Measurements from ENCODE around the gene PTCH2. TPM values are rescaled to one million over a fixed set of nuclear protein-coding genes. Genes with fewer than 3 reads are reported as not detected.

The PTCH2 gene
- total and polyA plus RNA-seq, 2 of the 13 experiments (the other 11 are each of a cell fraction or from before 2014, with no cell fraction given) = 0.60 to 1.5 TPM

DNA sequence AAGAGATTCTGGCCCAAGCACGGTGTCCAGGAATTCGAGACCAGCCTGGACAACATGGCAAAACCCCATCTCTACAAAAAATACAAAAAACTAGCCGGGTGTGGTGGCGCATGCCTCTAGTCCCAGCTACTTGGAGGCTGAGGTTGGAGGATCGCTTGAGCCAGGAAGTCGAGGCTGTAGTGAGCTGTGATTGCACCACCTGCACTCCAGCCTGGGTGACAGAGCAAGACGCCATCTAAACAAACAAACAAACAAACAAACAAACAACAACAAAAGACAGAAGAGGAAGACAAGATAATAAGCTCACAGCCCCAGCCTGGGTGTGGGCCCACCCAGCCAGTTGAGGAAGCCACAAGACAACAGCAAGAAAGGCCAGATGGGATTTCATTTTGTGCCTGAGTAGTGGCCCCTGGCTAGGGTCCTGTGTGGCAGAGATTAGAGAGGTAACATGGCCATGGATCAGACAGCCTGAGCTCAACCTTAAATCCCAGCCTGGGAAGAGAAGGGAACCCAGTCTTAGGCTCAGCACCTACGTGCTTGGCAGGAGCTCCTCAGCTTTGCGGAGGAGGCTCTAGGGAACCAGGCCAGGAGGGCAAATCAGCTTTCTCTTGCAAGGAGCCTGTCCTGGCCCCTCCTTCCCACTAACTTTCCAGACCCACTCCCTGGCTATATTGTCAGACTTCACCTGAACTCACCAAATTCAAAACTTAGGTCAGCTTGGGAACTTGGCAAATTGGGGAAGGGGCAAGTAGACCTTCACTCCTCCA is 50.1 kb downstream of the PTCH2 start:
- no peak overlapping the region for H3K4me2 ChIP-seq (ENCODE audit: low read depth, low read length)
- no peaks in the 10 kb centered on the region for H3K79me2 ChIP-seq (ENCODE audit: insufficient read depth, low read length)
- H2AFZ ChIP-seq (ENCODE audit: low read length) = no peak overlapping the region
- peak; percentile 6; the same call in 1 of the 3 replicates for ATAC-seq
- no peaks in the 10 kb centered on the region for H4K20me1 ChIP-seq (ENCODE audit: insufficient read depth, low read length)
- H3K27me3 ChIP-seq (ENCODE audit: control insufficient read depth in 1 of 2, insufficient read depth in 2 of 2, low read length in 2 of 2) = peaks cover 0 to 9% of the 10 kb centered on the region in 2 experiments; a peak in 2 of 5 replicates
- no peak overlapping the region for H3K9ac ChIP-seq (ENCODE audit: insufficient read depth, low read depth, low read length)
- no peak overlapping the region for H3K4me3 ChIP-seq (replicated peaks in 1 of 3; ENCODE audit: insufficient read depth in 1 of 3, low read depth in 2 of 3, low read length in 3 of 3)
- TF ChIP-seq FOXP1 (IDR thresholded peaks at IDR 0.05) = 0 out of 2 replicates have a peak, but pooled peaks have one; percentile 7
- no peak for TF ChIP-seq FOXP1 (CRISPR knock-in tag; IDR thresholded peaks at IDR 0.05)
- TF ChIP-seq, protein P1, sequence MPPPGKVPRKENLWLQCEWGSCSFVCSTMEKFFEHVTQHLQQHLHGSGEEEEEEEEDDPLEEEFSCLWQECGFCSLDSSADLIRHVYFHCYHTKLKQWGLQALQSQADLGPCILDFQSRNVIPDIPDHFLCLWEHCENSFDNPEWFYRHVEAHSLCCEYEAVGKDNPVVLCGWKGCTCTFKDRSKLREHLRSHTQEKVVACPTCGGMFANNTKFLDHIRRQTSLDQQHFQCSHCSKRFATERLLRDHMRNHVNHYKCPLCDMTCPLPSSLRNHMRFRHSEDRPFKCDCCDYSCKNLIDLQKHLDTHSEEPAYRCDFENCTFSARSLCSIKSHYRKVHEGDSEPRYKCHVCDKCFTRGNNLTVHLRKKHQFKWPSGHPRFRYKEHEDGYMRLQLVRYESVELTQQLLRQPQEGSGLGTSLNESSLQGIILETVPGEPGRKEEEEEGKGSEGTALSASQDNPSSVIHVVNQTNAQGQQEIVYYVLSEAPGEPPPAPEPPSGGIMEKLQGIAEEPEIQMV (CRISPR knock-in tag; IDR thresholded peaks at IDR 0.05; ENCODE audit: low read depth) = no peak
- 0 out of 2 replicates have a peak, but pooled peaks have one; percentile 0 for TF ChIP-seq MYC (CRISPR knock-in tag; IDR thresholded peaks at IDR 0.05; ENCODE audit: borderline replicate concordance)
- TF ChIP-seq, protein P2, sequence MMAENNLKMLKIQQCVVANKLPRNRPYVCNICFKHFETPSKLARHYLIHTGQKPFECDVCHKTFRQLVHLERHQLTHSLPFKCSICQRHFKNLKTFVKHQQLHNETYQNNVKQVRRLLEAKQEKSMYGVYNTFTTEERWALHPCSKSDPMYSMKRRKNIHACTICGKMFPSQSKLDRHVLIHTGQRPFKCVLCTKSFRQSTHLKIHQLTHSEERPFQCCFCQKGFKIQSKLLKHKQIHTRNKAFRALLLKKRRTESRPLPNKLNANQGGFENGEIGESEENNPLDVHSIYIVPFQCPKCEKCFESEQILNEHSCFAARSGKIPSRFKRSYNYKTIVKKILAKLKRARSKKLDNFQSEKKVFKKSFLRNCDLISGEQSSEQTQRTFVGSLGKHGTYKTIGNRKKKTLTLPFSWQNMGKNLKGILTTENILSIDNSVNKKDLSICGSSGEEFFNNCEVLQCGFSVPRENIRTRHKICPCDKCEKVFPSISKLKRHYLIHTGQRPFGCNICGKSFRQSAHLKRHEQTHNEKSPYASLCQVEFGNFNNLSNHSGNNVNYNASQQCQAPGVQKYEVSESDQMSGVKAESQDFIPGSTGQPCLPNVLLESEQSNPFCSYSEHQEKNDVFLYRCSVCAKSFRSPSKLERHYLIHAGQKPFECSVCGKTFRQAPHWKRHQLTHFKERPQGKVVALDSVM (CRISPR knock-in tag; IDR thresholded peaks at IDR 0.05) = peak; percentile 45; the same call in 1 of the 2 replicates
- TF ChIP-seq, protein P3, sequence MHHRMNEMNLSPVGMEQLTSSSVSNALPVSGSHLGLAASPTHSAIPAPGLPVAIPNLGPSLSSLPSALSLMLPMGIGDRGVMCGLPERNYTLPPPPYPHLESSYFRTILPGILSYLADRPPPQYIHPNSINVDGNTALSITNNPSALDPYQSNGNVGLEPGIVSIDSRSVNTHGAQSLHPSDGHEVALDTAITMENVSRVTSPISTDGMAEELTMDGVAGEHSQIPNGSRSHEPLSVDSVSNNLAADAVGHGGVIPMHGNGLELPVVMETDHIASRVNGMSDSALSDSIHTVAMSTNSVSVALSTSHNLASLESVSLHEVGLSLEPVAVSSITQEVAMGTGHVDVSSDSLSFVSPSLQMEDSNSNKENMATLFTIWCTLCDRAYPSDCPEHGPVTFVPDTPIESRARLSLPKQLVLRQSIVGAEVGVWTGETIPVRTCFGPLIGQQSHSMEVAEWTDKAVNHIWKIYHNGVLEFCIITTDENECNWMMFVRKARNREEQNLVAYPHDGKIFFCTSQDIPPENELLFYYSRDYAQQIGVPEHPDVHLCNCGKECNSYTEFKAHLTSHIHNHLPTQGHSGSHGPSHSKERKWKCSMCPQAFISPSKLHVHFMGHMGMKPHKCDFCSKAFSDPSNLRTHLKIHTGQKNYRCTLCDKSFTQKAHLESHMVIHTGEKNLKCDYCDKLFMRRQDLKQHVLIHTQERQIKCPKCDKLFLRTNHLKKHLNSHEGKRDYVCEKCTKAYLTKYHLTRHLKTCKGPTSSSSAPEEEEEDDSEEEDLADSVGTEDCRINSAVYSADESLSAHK (CRISPR knock-in tag; IDR thresholded peaks at IDR 0.05; ENCODE audit: borderline replicate concordance) = no peak
- no TSS peak for BruUV-seq (replicated peaks)
- no peak for DNase-seq (ENCODE audit: low spot score)
- in situ Hi-C loops (cut with HindIII; ENCODE audit: extremely low pct_ligation_motif_present, low pct_unique_long_range_greater_than_20kb) (loop anchor here (5.0 kb wide), 1 partner anchor 34 kb away; no protein-coding TSS in a partner anchor), intact Hi-C loops (cut with micrococcal nuclease; ENCODE audit: unreplicated experiment) (loop anchor here (2.0 kb wide), 2 partner anchors 16 to 34 kb away; partner anchors contain the start of gene BTBD19)
- H3K36me3 ChIP-seq (replicated peaks in 1 of 2; ENCODE audit: control insufficient read depth in 1 of 2, insufficient read depth in 2 of 2, low read length in 2 of 2) = no peaks in the 10 kb centered on the region
- peaks cover 32% of the 10 kb centered on the region for H3K4me1 ChIP-seq (ENCODE audit: insufficient read depth, low read length)
- FAIRE-seq = no peak
- POLR2A ChIA-PET = interaction anchor here (0.6 to 2.8 kb wide), 8 partner anchors 8 to 219 kb away, joined by 4 to 23 read pairs (median 6); partner anchors contain the start of genes BTBD19, DYNLT4, HECTD3 and RPS8
- WGBS (ENCODE audit: low lambda C conversion rate) = 46% methylated on average over 7 of the region's 9 CpGs
- H3K9me3 ChIP-seq (ENCODE audit: low read length) = no peaks in the 10 kb centered on the region
- CTCF ChIA-PET (ENCODE audit: low intra/inter-chr PET ratio, low total read pairs) = interaction anchor here (0.6 to 2.2 kb wide), 2 partner anchors 38 to 43 kb away, joined by 3 to 8 read pairs; no protein-coding TSS in a partner anchor
- no peak overlapping the region for H3K27ac ChIP-seq (ENCODE audit: extremely low read length, insufficient read depth, low read length)

Data from HepG2 (cell line).